ENCODE data around the gene PCDH9.
A peak's percentile ranks its signal among the peaks of the same experiment; 100 is the strongest.

Gene PCDH9

GRCh38 chr13:66830940-66831716 lies 399.0 kb downstream of the PCDH9 start:
- no peak for DNase-seq
- TF ChIP-seq CTCF (IDR thresholded peaks at IDR 0.05; ENCODE audit: low read depth, low read length, missing control alignments), result no peak
- in situ Hi-C loops (cut with HindIII; ENCODE audit: low pct_ligation_motif_present, low sequenced_read_pairs), result no loop called here
- Histone ChIP-seq H3K4me3 (ENCODE audit: low read depth, low read length) (no peak overlapping the region), H3K27me3 (replicated peaks) (no peaks in the 10 kb centered on the region), H3K27ac (no peak overlapping the region), H3K36me3 (replicated peaks) (no peaks in the 10 kb centered on the region)

GRCh38 chr13:66829803-66830202 lies 400.3 kb downstream of the PCDH9 start:
- no peak overlapping the region for H3K27ac ChIP-seq
- no peaks in the 10 kb centered on the region for H3K36me3 ChIP-seq (replicated peaks)
- in situ Hi-C loops (cut with HindIII; ENCODE audit: low pct_ligation_motif_present, low sequenced_read_pairs), result no loop called here
- DNase-seq, result no peak
- no peak for TF ChIP-seq CTCF (IDR thresholded peaks at IDR 0.05; ENCODE audit: low read depth, low read length, missing control alignments)
- no peak overlapping the region for H3K4me3 ChIP-seq (ENCODE audit: low read depth, low read length)
- no peaks in the 10 kb centered on the region for H3K27me3 ChIP-seq (replicated peaks)

GRCh38 chr13:66826398-66826797 lies 403.7 kb downstream of the PCDH9 start:
- in situ Hi-C loops (cut with HindIII; ENCODE audit: low pct_ligation_motif_present, low sequenced_read_pairs), result no loop called here
- H3K27ac ChIP-seq, result no peak overlapping the region
- no peaks in the 10 kb centered on the region for H3K27me3 ChIP-seq (replicated peaks)
- no peak overlapping the region for H3K4me3 ChIP-seq (ENCODE audit: low read depth, low read length)
- DNase-seq, result peak; percentile 25
- TF ChIP-seq CTCF (IDR thresholded peaks at IDR 0.05; ENCODE audit: low read depth, low read length, missing control alignments), result no peak
- H3K36me3 ChIP-seq (replicated peaks), result no peaks in the 10 kb centered on the region

- no peak for DNase-seq
- in situ Hi-C loops (cut with HindIII; ENCODE audit: low pct_ligation_motif_present, low sequenced_read_pairs), result no loop called here
- no peak for TF ChIP-seq CTCF (IDR thresholded peaks at IDR 0.05; ENCODE audit: low read depth, low read length, missing control alignments)
These were observed 408.6 kb downstream of the PCDH9 start for GRCh38 chr13:66821551-66821950.

GRCh38 chr13:66811455-66811854 lies 418.7 kb downstream of the PCDH9 start:
- no peak overlapping the region for H3K27ac ChIP-seq
- H3K4me3 ChIP-seq (ENCODE audit: low read depth, low read length), result no peak overlapping the region
- no peaks in the 10 kb centered on the region for H3K27me3 ChIP-seq (replicated peaks)
- no peak for DNase-seq
- in situ Hi-C loops (cut with HindIII; ENCODE audit: low pct_ligation_motif_present, low sequenced_read_pairs), result no loop called here
- no peak for TF ChIP-seq CTCF (IDR thresholded peaks at IDR 0.05; ENCODE audit: low read depth, low read length, missing control alignments)
- no peaks in the 10 kb centered on the region for H3K36me3 ChIP-seq (replicated peaks)

More at GRCh38 chr13:66821551-66821950, 408.6 kb downstream of the PCDH9 start:
- no peak overlapping the region for H3K27ac ChIP-seq
- no peaks in the 10 kb centered on the region for H3K36me3 ChIP-seq (replicated peaks)
- no peaks in the 10 kb centered on the region for H3K27me3 ChIP-seq (replicated peaks)
- H3K4me3 ChIP-seq (ENCODE audit: low read depth, low read length), result no peak overlapping the region

GRCh38 chr13:66809485-66809884 lies 420.7 kb downstream of the PCDH9 start:
- Histone ChIP-seq H3K27ac (no peak overlapping the region), H3K36me3 (replicated peaks) (no peaks in the 10 kb centered on the region), H3K4me3 (ENCODE audit: low read depth, low read length) (no peak overlapping the region), H3K27me3 (replicated peaks) (no peaks in the 10 kb centered on the region)
- no peak for DNase-seq
- no peak for TF ChIP-seq CTCF (IDR thresholded peaks at IDR 0.05; ENCODE audit: low read depth, low read length, missing control alignments)
- in situ Hi-C loops (cut with HindIII; ENCODE audit: low pct_ligation_motif_present, low sequenced_read_pairs), result no loop called here

All from brain microvascular endothelial cell (primary cell).